RWPE2 (cell line): ENCODE data around the gene DHX58.

Experiments
- ATAC-seq: fragments of 200-7000 bp; cut with Tn5 transposase; 3 replicates; pipeline ENCODE4 v1.9.1; 2021; ENCODE audit warnings: low read depth
- DNase-seq: peaks from one replicate; pipeline ENCODE4 v3.0.0-alpha.2; 2020; ENCODE audit warnings: low spot score
- H3K27ac ChIP-seq: fragments of 450-650 bp; 2 replicates; pipeline ENCODE4 v1.5.1; 2017; ENCODE audit warnings: mild to moderate bottlenecking; ENCODE audit not compliant: poor library complexity, severe bottlenecking
- H3K27me3 ChIP-seq: fragments of 250-450 bp; sonication (Bioruptor Pico); 2 replicates; pipeline ENCODE4 v1.5.1; 2021; ENCODE audit warnings: mild to moderate bottlenecking, moderate library complexity; ENCODE audit not compliant: insufficient read depth, poor library complexity, severe bottlenecking
- H3K36me3 ChIP-seq: fragments of 250-450 bp; sonication (Bioruptor Pico); 2 replicates; pipeline ENCODE4 v1.5.1; 2020; ENCODE audit warnings: low read depth, mild to moderate bottlenecking, moderate library complexity
- H3K4me1 ChIP-seq: fragments of 250-450 bp; sonication (Bioruptor Pico); 2 replicates; pipeline ENCODE4 v1.5.1; 2021; ENCODE audit warnings: mild to moderate bottlenecking, moderate library complexity; ENCODE audit not compliant: insufficient read depth, poor library complexity, severe bottlenecking
- H3K4me3 ChIP-seq: fragments of 250-450 bp; sonication (Bioruptor Pico); 2 replicates; pipeline ENCODE4 v1.5.1; 2021; ENCODE audit warnings: mild to moderate bottlenecking, moderate library complexity; ENCODE audit not compliant: severe bottlenecking
- H3K9me3 ChIP-seq: fragments of 250-450 bp; sonication (Bioruptor Pico); 2 replicates; pipeline ENCODE4 v1.5.1; 2021; ENCODE audit warnings: mild to moderate bottlenecking, moderate library complexity; ENCODE audit not compliant: severe bottlenecking
- TF ChIP-seq, protein P1 (sequence below): fragments of 450-650 bp; IDR thresholded peaks from one replicate; pipeline ENCODE4 v1.5.1; 2017; ENCODE audit warnings: mild to moderate bottlenecking, moderate library complexity; ENCODE audit not compliant: poor library complexity, severe bottlenecking

Gene DHX58

DNA sequence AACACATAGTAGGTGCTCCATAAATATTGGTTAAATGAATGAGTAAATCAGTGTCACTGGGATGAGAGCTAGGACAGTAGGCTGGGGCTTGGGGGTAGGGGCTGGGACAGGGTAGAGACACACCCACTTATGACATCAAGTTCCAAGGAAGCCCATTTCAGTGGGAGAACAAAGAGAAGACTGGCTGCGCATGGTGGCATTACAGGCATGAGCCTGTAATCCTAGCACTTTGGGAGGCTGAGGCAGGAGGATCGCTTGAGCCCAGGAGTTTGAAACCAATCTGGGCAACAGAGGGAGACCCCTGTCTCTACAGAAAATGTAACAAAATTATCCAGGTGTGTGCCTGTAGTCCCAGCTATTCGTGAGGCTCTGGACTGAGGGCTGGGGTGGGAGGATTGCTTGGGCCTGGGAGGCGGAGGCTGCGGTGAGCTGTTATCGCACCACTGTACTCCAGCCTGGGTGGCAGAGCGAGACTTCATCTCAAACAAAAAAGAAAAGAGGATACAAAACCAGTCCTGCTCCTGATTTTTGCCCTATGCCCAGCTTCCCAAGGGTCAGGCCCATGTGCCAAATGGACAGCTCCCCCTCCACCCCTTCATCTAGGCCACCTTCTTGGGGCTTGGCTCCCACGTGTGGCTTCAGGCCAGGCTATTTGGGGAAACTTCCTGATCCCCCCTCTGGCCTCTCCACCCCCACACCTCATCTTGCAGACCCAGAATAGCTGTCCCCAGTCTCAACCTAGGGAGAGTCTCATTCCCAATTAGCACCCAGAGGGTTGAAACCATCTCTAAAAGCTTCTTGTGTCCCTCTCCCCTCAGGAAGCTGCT is 21.3 kb downstream of the DHX58 start:
- no peaks in the 10 kb centered on the region for H3K4me1 ChIP-seq
- H3K27me3 ChIP-seq = no peaks in the 10 kb centered on the region
- no peak overlapping the region for H3K4me3 ChIP-seq
- no peak for DNase-seq
- H3K36me3 ChIP-seq = no peaks in the 10 kb centered on the region
- no peak overlapping the region for H3K27ac ChIP-seq
- TF ChIP-seq, protein P1, sequence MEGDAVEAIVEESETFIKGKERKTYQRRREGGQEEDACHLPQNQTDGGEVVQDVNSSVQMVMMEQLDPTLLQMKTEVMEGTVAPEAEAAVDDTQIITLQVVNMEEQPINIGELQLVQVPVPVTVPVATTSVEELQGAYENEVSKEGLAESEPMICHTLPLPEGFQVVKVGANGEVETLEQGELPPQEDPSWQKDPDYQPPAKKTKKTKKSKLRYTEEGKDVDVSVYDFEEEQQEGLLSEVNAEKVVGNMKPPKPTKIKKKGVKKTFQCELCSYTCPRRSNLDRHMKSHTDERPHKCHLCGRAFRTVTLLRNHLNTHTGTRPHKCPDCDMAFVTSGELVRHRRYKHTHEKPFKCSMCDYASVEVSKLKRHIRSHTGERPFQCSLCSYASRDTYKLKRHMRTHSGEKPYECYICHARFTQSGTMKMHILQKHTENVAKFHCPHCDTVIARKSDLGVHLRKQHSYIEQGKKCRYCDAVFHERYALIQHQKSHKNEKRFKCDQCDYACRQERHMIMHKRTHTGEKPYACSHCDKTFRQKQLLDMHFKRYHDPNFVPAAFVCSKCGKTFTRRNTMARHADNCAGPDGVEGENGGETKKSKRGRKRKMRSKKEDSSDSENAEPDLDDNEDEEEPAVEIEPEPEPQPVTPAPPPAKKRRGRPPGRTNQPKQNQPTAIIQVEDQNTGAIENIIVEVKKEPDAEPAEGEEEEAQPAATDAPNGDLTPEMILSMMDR = no peak
- no peak for ATAC-seq
- H3K9me3 ChIP-seq = no peaks in the 10 kb centered on the region

DNA sequence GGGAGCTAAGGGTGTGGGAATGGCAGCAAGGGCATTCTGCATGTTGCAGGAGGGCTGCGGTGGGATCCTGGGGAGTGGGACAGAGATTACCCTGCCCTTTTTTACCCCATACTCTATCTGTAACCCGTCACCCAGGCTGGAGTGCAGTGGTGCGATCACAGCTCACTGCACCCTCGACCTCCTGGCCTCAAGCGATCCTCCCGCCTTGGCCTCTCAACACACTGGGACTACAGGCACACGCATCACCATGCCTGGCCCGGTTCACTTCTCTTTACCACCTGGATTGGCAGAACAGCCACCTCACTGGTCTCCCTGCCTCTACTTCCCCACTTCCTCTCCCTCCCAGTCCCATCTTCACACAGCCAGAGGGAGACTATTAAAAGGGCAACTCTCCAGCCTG is 23.8 kb downstream of the DHX58 start:
- ATAC-seq = no peak

DNA sequence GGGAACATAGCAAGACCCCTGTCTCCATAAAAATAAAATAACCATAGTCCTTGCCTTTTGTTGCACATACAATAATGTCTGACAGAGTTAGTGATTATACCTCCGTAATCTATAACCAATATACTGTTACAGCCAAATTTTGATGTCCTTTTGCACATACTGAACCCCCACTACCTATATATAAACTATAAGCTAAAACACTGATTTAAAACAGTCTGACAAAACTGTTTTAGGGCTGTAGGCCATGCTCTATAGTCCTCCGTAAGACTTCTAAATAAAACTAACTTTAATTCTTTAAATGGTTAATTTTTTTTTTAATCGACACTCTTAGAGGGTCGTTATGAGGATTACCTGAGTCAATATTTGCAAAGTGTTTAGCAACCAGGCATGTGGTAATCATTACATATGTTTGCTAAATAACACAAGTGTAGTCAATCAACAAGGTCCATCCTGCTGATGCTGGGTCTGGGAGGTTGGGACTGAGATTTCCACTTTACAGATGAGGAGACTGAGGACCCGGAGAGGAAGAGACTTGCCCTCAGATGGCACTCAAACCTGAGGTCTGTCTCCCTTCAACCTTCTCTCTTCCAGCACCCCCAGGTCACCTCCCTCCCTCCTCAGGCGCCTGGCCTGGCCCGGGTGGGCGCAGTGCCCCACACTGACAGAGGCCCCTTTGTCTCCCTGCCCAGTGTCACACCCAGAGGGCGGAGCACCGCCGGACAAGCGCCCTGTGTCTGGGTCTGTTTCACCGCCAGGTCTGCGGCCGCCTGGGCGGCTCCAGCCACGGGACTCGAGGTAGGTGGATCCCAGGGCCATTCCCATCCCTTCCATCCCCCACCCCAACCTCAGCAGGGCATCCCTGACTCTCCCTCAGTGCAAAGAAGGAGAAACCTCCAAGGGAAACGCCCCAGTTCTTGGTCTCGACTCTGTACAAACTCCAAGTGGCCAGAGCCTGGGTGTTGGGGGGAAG is 24.5 kb downstream of the DHX58 start:
- H3K4me3 ChIP-seq = no peak overlapping the region
- no peak for ATAC-seq
- no peak overlapping the region for H3K27ac ChIP-seq
- H3K27me3 ChIP-seq = no peaks in the 10 kb centered on the region
- H3K36me3 ChIP-seq = no peaks in the 10 kb centered on the region
- no peaks in the 10 kb centered on the region for H3K9me3 ChIP-seq
- DNase-seq = no peak
- no peaks in the 10 kb centered on the region for H3K4me1 ChIP-seq
- TF ChIP-seq, protein P1 = no peak

More for the DNA sequence above, 23.8 kb downstream of the DHX58 start:
- Histone ChIP-seq H3K36me3 (no peaks in the 10 kb centered on the region), H3K4me3 (no peak overlapping the region), H3K27ac (no peak overlapping the region), H3K4me1 (no peaks in the 10 kb centered on the region), H3K27me3 (no peaks in the 10 kb centered on the region), H3K9me3 (no peaks in the 10 kb centered on the region)
- TF ChIP-seq, protein P1 = no peak
- no peak for DNase-seq

DNA sequence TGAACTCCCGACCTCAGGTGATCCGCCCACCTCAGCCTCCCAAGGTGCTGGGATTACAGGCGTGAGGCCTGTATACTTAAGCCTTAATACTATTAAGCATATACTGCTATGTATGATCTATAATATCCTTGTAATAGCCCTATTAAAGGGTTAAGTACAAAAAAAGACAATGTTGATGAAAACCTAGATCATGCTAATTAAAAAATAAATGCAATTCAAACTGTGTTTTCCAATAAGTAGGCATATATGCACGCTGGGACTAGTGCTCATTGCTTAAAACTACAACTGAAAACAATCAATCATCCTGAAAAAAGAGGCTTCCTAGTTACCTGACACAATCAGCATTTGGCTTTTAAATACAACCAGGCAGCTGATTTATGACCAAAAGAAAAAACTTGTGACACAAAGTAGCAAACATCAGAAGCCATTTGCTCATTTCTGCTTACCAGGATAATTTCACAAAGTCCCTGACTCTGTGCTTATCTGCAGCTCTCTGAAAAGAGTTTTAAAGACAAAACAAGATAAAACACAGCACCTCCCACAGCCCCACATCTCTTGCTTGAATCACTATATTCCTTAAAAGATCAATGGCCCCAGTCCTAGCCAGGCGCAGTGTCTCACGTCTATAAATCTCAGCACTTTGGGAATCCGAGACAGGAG is 25.3 kb downstream of the DHX58 start:
- no peak for ATAC-seq
- Histone ChIP-seq H3K27me3 (no peaks in the 10 kb centered on the region), H3K9me3 (no peaks in the 10 kb centered on the region), H3K4me1 (no peaks in the 10 kb centered on the region), H3K36me3 (no peaks in the 10 kb centered on the region), H3K4me3 (no peak overlapping the region), H3K27ac (no peak overlapping the region)
- TF ChIP-seq, protein P1 = no peak
- DNase-seq = no peak
